Measurements from ENCODE around the gene VAV1.
"Not testable (repeated sequence)": the region's sequence is repeated elsewhere in the genome, so short reads cannot be mapped to it uniquely, and the experiment has no call there.

VAV1 gene

DNA sequence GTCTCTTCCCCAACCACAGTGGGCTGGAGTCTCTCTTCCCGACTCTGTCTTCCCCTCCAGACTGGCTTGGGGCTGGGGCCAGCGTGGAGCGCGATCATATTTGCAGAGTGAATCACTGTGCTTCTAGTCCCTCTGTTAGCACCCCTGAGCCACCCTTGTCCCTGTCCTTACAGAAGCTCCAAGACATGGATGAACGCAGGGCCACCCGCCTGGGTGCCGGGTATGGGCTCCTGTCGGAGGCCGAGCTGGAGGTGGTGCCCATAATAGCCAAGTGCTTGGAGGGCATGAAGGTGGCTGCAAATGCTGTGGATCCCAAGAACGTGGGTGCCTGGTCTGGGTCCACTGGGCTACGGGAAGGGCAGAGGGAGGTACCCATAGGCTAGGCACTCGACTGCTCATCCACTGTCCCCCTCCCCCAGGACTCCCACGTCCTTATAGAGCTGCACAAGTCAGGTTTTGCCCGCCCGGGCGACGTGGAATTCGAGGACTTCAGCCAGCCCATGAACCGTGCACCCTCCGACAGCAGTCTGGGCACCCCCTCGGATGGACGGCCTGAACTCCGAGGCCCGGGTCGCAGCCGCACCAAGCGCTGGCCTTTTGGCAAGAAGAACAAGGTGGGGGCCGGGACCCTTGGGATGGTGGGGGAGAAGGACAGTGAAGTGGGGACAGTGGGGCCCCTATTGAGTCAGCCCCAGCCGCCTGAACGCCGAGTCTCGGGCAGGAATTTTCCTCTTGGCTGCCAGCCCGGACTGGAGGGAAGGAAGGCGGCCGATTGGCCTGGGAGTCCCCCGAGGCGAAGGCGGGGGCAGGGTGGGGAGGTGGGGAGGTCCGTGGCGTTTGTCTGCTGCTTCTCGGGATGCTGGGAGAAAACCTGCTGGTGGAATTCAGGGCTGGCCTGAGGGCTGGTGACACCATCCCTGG, 27.9 kb upstream of the VAV1 start:
- H3K4me3 ChIP-seq (ENCODE audit: low read length): peak overlapping the region; percentile 17
- peak; percentile 86 for DNase-seq (ENCODE audit: low read depth)
- TF ChIP-seq, protein P1, sequence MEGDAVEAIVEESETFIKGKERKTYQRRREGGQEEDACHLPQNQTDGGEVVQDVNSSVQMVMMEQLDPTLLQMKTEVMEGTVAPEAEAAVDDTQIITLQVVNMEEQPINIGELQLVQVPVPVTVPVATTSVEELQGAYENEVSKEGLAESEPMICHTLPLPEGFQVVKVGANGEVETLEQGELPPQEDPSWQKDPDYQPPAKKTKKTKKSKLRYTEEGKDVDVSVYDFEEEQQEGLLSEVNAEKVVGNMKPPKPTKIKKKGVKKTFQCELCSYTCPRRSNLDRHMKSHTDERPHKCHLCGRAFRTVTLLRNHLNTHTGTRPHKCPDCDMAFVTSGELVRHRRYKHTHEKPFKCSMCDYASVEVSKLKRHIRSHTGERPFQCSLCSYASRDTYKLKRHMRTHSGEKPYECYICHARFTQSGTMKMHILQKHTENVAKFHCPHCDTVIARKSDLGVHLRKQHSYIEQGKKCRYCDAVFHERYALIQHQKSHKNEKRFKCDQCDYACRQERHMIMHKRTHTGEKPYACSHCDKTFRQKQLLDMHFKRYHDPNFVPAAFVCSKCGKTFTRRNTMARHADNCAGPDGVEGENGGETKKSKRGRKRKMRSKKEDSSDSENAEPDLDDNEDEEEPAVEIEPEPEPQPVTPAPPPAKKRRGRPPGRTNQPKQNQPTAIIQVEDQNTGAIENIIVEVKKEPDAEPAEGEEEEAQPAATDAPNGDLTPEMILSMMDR (conservative IDR thresholded peaks at IDR 0.05; ENCODE audit: low read length): no peak

DNA sequence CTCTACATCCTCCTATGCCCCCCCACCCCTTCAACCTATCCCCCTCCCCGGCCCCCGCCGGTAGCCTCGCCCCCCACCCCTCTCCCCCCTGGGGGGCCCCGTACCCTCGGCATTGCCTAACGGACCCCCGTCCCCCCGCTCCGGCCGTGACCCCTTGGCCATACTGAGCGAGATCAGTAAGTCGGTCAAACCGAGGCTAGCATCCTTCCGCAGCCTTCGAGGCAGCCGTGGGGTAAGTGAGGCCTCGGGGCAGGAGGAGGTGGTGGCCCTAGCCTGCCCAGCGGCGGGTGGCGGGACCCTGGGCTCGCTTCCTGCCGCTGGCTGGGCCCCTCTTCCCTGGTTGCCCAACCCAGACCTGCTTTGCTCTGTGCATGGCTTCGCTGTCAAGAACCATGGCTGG, 26.5 kb upstream of the VAV1 start:
- no peak overlapping the region for H3K4me3 ChIP-seq (ENCODE audit: low read length)
- DNase-seq (ENCODE audit: low read depth): no peak
- TF ChIP-seq, protein P1 (conservative IDR thresholded peaks at IDR 0.05; ENCODE audit: low read length): no peak

DNA sequence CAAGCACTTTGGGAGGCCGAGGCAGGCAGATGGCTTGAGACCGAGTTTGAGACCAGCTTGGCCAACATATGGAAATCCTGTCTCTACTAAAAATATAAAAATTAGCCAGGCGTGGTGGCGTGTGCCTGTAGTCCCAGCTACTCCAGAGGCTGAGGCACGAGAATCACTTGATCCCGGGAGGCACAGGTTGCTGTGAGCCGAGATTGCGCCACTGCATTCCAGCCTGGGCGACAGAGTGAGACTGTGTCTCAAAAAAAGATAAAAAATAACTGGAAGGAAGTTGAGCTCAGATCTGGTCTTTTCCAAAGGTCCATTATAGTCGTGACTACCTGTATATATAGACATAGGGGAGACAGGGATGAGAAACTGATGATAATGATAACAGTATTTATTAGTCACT, 24.0 kb upstream of the VAV1 start:
- DNase-seq (ENCODE audit: low read depth); H3K4me3 ChIP-seq (ENCODE audit: low read length): not testable (repeated sequence)

DNA sequence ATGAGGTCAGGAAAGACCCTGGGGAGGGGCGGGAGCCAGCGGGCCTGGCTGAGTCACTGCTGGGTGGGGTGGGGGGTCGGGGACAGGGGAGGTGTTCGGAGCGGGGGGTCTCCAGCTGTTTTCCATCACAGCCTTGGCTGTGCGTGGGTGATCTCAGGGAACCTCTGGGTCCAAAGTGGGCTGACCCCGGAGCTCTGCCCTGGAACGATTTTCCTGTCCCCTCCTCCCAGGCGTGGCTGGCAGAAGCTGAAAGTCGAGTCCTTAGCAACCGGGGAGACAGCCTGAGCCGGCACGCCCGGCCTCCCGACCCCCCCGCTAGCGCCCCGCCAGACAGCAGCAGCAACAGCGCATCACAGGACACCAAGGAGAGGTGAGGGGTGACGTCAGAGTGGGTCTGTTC, 22.4 kb upstream of the VAV1 start:
- TF ChIP-seq, protein P1 (conservative IDR thresholded peaks at IDR 0.05; ENCODE audit: low read length): no peak
- DNase-seq (ENCODE audit: low read depth): no peak
- H3K4me3 ChIP-seq (ENCODE audit: low read length): no peak overlapping the region

DNA sequence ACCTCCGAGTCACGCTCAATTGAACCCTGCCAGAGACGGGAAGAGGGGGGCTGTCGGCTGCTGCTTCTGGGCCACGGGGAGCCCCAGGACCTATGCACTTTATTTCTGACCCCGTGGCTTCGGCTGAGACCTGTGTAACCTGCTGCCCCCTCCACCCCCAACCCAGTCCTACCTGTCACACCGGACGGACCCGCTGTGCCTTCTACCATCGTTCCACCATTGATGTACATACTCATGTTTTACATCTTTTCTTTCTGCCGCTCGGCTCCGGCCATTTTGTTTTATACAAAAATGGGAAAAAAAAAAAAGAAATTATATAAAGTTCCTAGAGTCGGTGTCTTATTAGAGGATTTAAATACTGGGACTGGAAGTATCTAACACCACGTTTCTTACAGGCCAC, 21.3 kb upstream of the VAV1 start:
- no peak for DNase-seq (ENCODE audit: low read depth)
- TF ChIP-seq, protein P1 (conservative IDR thresholded peaks at IDR 0.05; ENCODE audit: low read length): no peak
- no peak overlapping the region for H3K4me3 ChIP-seq (ENCODE audit: low read length)

DNA sequence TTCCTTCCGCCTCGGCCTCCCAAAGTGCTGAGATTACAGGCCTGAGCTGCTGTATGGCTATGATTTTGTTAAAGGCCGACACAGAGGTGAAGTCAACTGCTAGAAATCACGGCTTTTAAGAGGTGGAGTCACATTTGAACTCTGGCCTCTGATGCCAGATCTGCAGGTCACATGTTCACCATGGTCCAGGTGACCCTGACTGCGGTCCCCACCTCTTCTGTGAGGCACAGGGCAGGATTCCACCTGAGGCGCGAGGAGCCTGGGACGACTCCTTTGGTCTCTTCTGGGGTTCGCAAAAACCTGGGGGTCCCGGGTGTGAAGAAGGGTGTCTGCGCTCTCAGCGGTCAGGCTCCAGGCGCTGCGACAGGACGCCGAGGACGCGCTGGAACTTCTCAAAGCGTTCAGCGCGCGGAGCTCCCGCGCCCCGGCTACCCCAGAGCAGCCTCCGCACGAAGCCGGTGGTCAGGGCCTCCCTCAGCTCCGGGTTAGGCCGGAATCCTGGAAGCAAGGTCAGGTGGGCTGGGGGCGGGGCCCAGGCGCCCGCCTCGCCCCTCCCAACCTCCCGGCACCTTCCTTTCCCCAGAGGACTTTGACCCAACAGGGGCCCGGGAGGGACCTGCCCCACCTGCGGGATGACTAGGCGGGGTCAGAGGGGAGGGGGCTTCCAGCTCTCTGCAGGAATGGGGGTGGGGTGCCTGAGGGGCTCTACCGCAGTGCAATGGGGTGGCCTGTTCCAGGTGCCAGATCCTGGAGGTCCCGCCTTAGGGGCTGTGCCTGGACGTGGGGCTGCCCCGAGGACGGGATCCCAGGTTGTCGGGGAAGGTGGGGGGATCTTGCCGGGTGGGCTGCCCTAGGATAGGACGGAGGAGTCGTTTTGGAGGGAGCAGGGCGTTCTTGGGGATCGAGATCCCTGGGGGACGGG, 20.0 kb upstream of the VAV1 start:
- TF ChIP-seq, protein P1 (conservative IDR thresholded peaks at IDR 0.05; ENCODE audit: low read length): no peak
- peak overlapping the region; percentile 49 for H3K4me3 ChIP-seq (ENCODE audit: low read length)
- no peak for DNase-seq (ENCODE audit: low read depth)

DNA sequence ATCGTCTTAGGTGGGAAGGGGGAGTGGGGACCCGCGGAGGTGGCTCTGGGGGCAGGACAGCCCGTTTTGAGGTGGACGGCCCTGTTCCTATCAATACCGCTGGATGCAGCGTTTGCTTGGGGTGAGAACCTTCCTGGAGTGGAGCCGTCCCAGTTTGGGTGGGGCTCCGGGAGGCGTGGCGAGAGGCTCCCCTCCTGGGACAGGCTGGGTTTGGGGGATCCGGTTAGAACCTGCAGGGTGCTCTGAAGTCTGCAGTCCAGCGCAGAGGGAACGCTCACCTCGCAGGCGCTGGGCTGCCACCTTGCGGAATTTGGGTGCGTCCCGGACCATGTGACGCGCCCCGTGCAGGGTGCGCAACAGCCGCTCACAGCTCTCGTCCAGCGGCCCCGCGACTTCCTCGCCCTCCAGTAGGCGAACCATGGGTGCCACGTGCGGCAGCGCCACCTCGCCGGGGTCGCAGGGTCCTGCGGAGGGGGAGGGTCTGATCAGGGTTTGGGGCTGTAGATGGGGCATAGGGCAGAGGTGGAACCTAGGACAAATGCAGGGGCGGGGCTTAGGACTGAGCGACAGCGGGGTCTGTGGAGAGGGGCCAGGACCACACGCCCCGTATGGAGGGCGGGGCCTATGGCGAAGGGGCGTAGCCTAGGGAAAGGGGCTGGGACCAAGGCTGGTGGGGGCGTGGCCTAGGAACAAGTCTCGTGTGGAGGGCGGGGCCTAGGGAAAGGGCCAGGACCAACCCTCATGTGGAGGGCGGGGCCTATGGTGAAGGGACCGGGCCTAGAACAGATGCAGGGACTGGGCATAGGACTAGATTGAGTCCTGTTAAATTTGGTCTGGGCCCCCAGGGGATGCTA, 19.1 kb upstream of the VAV1 start:
- TF ChIP-seq, protein P1 (conservative IDR thresholded peaks at IDR 0.05; ENCODE audit: low read length): peak; percentile 33
- peak; percentile 51 for DNase-seq (ENCODE audit: low read depth)
- H3K4me3 ChIP-seq (ENCODE audit: low read length): peak overlapping the region; percentile 49
